ENCODE measurements around the gene RASSF4.
A peak's percentile ranks its signal among the peaks of the same experiment; 100 is the strongest.

RASSF4 gene

GRCh38 chr10:44989597-44990301 is 30.1 kb downstream of the RASSF4 start:
- DNase-seq (ENCODE audit: low read depth) = no peak

GRCh38 chr10:44990302-44990655 is 30.7 kb downstream of the RASSF4 start:
- DNase-seq (ENCODE audit: low read depth) = no peak

DNA sequence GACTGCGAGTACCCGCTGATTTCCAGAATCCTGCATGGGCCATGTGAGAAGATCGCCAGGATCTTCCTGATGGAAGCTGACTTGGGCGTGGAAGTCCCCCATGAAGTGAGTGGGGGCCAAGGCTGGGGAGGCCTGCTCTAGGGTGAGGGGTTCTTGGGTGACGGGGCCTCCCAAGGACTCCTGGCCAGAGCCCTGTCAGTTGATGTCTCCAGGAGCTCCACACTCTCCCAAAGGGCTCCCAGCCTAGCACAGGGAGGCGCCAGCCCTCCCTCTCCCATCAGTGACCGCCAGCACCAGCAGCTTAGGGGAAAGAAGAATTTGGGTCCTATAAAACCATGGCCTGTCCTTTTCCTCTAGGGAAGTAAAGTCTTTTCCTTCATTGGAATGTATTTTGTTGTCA is 31.4 kb downstream of the RASSF4 start:
- no peak for DNase-seq (ENCODE audit: low read depth)

DNA sequence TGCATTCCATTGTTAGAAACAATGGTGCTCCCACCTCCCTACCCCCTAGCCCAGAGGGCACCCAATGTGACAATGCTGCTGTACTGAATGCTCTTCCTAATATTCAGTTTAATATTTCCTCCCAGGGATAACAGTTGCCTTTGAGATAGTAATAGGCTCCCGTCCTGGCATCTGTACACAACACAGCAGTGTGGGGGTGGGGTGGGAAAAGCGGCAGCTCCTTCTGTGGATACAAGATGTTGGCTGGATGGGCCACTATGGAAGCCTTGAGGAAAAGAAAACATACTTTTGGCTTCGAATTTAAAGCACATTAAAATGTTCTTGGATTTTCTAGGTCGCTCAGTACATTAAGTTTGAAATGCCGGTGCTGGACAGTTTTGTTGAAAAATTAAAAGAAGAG is 32.0 kb downstream of the RASSF4 start:
- no peak for DNase-seq (ENCODE audit: low read depth)

- DNase-seq (ENCODE audit: low read depth) = no peak
These were observed 32.6 kb downstream of the RASSF4 start for GRCh38 chr10:44992070-44992731.

GRCh38 chr10:44992732-44993225 is 33.2 kb downstream of the RASSF4 start:
- DNase-seq (ENCODE audit: low read depth) = no peak

GRCh38 chr10:44993226-44993921 is 33.8 kb downstream of the RASSF4 start:
- DNase-seq (ENCODE audit: low read depth) = no peak

DNA sequence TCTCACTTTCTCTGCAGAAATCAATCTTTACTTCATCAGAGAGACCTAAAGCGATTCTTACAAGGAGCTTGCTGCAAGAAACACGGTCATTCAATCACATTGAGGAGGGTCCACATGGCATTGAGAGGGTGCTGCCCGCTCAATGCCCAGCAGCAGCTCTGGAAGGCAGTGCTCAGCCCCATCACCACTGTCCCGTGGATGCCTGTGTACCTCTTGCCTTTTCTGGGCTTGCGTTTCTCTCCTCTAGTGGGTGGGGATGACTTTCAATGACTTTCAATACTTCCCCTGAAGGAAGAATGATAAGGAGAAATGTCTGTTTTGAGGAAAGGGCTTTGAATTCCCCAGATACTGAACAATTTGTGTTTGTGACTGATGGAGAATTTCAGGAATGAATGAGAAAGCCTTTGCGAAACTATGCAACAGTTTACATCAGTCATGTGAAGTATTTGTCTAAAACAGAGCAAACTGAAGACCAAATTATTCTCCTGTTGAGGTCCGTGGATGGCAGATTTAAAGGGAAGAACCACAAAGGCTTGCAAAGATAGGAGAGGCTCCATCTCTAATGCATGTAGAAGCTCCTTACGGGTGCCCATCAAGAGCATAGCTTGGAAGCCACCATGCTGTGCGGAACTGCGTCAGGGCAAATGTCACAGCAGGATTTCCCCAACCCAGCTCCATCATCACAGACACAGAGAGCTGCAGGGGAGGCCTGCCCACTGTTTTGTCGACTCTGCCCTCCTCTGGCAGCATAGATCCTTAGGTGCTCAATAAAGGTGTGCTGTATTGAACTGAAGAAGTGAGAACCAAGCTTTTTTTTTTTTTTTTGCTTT is 34.5 kb downstream of the RASSF4 start:
- no peak for DNase-seq (ENCODE audit: low read depth)

- DNase-seq (ENCODE audit: low read depth) = no peak
These were observed 35.3 kb downstream of the RASSF4 start for GRCh38 chr10:44994752-44995530.

DNA sequence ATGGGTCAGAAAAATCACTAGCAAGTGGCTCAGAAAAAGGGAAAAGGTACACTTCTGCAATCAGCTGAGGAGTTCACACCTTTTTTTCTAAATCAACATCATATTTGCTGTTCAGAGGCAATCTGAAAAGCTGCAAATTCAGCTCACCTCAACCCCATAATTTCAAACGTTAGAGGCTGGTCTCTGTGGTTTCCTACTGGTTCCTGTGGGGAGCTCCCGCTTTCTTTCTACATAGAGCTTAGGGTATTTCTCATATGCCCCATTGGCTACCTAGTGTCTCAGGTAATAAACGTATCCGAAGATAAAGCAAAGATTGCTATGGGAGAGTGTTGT is 35.9 kb downstream of the RASSF4 start:
- no peak for DNase-seq (ENCODE audit: low read depth)

GRCh38 chr10:44995914-44996669 is 36.5 kb downstream of the RASSF4 start:
- no peak for DNase-seq (ENCODE audit: low read depth)

- DNase-seq (ENCODE audit: low read depth) = no peak
These were observed 37.6 kb downstream of the RASSF4 start for GRCh38 chr10:44997105-44997748.

GRCh38 chr10:44998146-44998631 is 38.6 kb downstream of the RASSF4 start:
- no peak for DNase-seq (ENCODE audit: low read depth)

- DNase-seq (ENCODE audit: low read depth) = no peak
These were observed 40.6 kb downstream of the RASSF4 start for GRCh38 chr10:45000138-45000751.

DNA sequence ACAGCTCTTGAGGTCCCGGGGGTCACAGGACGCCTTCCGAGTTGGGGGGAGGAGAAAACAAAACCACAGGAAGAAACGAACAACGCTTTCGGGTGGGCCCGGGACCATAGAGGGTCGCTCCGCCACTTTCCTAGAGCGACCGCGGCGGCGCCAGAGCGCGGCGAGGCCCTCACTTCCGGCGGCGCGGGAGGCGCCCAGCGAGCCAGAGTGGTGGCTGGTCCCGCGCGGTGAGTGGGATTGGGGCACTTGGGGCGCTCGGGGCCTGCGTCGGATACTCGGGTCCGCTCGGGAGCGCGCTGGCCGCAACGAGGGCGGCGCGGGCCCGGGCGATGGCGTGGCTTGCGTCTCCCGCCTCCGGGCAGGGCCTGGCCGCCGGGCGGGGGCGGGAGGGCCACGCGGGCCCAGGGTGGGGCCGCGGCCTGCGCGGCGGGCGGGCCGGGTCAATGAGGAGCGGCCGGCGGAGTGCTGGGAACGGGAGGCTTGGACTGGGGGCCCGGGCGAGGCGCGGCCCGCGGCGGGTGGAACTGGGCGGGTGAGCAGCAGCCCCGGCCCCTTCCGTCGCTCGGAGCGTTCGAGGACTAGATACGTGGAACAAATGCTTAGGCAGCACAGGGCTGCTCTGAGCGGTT is 41.3 kb downstream of the RASSF4 start, which contains the start of gene ZNF22:
ZNF22 (plus strand) TSS at position 172 of the 629 bp plus-strand sequence. CDS start 2,446 bp downstream, outside the sequence.
- peak; percentile 69 for DNase-seq (ENCODE audit: low read depth)

- peak; percentile 30 for DNase-seq (ENCODE audit: low read depth)
These were observed 42.0 kb downstream of the RASSF4 start for GRCh38 chr10:45001381-45002148.

DNA sequence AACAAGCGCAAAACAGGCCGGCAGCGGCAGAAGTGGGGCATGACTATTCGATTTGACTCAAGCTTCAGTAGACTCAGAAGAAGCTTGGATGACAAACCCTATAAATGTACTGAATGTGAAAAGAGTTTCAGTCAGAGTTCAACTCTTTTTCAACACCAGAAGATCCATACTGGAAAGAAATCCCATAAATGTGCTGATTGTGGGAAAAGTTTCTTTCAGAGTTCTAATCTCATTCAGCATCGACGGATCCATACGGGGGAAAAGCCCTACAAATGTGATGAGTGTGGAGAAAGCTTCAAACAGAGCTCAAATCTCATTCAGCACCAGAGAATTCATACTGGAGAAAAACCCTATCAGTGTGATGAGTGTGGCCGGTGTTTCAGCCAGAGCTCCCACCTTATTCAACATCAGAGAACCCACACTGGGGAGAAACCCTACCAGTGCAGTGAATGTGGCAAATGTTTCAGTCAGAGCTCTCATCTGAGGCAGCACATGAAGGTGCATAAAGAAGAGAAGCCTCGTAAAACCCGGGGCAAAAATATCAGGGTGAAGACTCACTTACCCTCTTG is 43.9 kb downstream of the RASSF4 start:
- no peak for DNase-seq (ENCODE audit: low read depth)

- DNase-seq (ENCODE audit: low read depth) = no peak
These were observed 45.1 kb downstream of the RASSF4 start for GRCh38 chr10:45004661-45005060.
